Ascending aorta (tissue), 2 donors: Measurements from ENCODE around the gene ABR. TPM values are rescaled to one million over a fixed set of nuclear protein-coding genes. Genes with fewer than 3 reads are reported as not detected.
A peak's percentile ranks its signal among the peaks of the same experiment; 100 is the strongest.
"Not testable (repeated sequence)": the region's sequence is repeated elsewhere in the genome, so short reads cannot be mapped to it uniquely, and the experiment has no call there.

Source experiments
- DNase-seq, 2 donors: peaks; one replicate each; pipeline ENCODE4 v3.0.0-alpha.2; 2019; ENCODE audit warnings: low spot score in 2 of 2
- H3K27ac ChIP-seq, 2 donors: fragments of 200-600 bp; sonication (generic); one replicate each; pipeline ENCODE4 v1.5.1; 2016 to 2017; ENCODE audit warnings: mild to moderate bottlenecking in 1 of 2
- H3K27me3 ChIP-seq: fragments of 200-600 bp; sonication (generic); one replicate; pipeline ENCODE4 v1.5.1; 2017
- H3K36me3 ChIP-seq, 2 donors: fragments of 200-600 bp; sonication (generic); one replicate each; pipeline ENCODE4 v1.5.1; 2016
- H3K4me1 ChIP-seq, 2 donors: fragments of 200-600 bp; sonication (generic); one replicate each; pipeline ENCODE4 v1.5.1; 2016 to 2017; ENCODE audit warnings: mild to moderate bottlenecking in 1 of 2
- H3K4me3 ChIP-seq, 2 donors: fragments of 200-600 bp; sonication (generic); one replicate each; pipeline ENCODE4 v1.5.1; 2016 to 2017; ENCODE audit warnings: mild to moderate bottlenecking in 1 of 2
- H3K9me3 ChIP-seq, 2 donors: fragments of 200-600 bp; sonication (generic); one replicate each; pipeline ENCODE4 v1.5.1; 2016
- intact Hi-C: fragments of 100-400 bp; cut with DNase I; formaldehyde crosslinking; loops from one replicate; pipeline ENCODE4 v1.15.1; 2023
- total RNA-seq: library from RNA; depleted of rRNA; stranded (reverse); fragments of >200 nt; gene quantifications from one replicate; pipeline ENCODE4 v1.1.0, GENCODE V29; 2016
- TF ChIP-seq, protein P1 (sequence below), 3 experiments: fragments of 200-600 bp in 2 of 3; fragments of 450-650 bp in 1 of 3; sonication (generic) in 2 of 3; IDR thresholded peaks; one replicate each; pipeline ENCODE4 v1.5.1; 2016 to 2019; ENCODE audit warnings: antibody characterized with exemption in 3 of 3, mild to moderate bottlenecking in 1 of 3, moderate library complexity in 1 of 3

Gene ABR
- total RNA-seq, 1 donor from 2014 or later, result 184 TPM

GRCh38 chr17:977166-977565, 202.6 kb downstream of the ABR start:
- H3K9me3 ChIP-seq, result no peaks in the 10 kb centered on the region
- H3K36me3 ChIP-seq, result no peaks in the 10 kb centered on the region
- DNase-seq, result no peak
- H3K27me3 ChIP-seq, result peaks cover 5% of the 10 kb centered on the region
- peaks cover 10 to 11% of the 10 kb centered on the region in 2 donors for H3K4me1 ChIP-seq
- H3K27ac ChIP-seq, result no peak overlapping the region
- peak overlapping the region in 1 of 2 donors; percentile 82 for H3K4me3 ChIP-seq
- intact Hi-C loops, result loop anchor here (5.0 kb wide), 1 partner anchor 95 kb away; no protein-coding TSS in a partner anchor
- TF ChIP-seq, protein P1, sequence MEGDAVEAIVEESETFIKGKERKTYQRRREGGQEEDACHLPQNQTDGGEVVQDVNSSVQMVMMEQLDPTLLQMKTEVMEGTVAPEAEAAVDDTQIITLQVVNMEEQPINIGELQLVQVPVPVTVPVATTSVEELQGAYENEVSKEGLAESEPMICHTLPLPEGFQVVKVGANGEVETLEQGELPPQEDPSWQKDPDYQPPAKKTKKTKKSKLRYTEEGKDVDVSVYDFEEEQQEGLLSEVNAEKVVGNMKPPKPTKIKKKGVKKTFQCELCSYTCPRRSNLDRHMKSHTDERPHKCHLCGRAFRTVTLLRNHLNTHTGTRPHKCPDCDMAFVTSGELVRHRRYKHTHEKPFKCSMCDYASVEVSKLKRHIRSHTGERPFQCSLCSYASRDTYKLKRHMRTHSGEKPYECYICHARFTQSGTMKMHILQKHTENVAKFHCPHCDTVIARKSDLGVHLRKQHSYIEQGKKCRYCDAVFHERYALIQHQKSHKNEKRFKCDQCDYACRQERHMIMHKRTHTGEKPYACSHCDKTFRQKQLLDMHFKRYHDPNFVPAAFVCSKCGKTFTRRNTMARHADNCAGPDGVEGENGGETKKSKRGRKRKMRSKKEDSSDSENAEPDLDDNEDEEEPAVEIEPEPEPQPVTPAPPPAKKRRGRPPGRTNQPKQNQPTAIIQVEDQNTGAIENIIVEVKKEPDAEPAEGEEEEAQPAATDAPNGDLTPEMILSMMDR (IDR thresholded peaks at IDR 0.05), result no peak

GRCh38 chr17:976312-976711, 203.5 kb downstream of the ABR start:
- Histone ChIP-seq H3K4me1 (peaks cover 10 to 11% of the 10 kb centered on the region in 2 donors), H3K27me3 (peaks cover 5% of the 10 kb centered on the region), H3K36me3 (no peaks in the 10 kb centered on the region), H3K9me3 (no peaks in the 10 kb centered on the region), H3K27ac (no peak overlapping the region), H3K4me3 (no peak overlapping the region)
- DNase-seq, result no peak
- intact Hi-C loops, result loop anchor here (5.0 kb wide), 1 partner anchor 94 kb away; no protein-coding TSS in a partner anchor
- TF ChIP-seq, protein P1 (IDR thresholded peaks at IDR 0.05), result no peak

GRCh38 chr17:975371-975915, 204.3 kb downstream of the ABR start:
- TF ChIP-seq, protein P1 (IDR thresholded peaks at IDR 0.05), result no peak
- H3K4me3 ChIP-seq, result no peak overlapping the region
- DNase-seq, result no peak
- H3K4me1 ChIP-seq, result peaks cover 8 to 10% of the 10 kb centered on the region in 2 donors
- intact Hi-C loops, result loop anchor here (5.0 kb wide), 1 partner anchor 93 kb away; no protein-coding TSS in a partner anchor
- H3K27ac ChIP-seq, result no peak overlapping the region
- H3K9me3 ChIP-seq, result no peaks in the 10 kb centered on the region
- peaks cover 5% of the 10 kb centered on the region for H3K27me3 ChIP-seq
- H3K36me3 ChIP-seq, result no peaks in the 10 kb centered on the region

GRCh38 chr17:974778-975177, 205.0 kb downstream of the ABR start:
- not testable (repeated sequence) for H3K27me3 ChIP-seq, H3K9me3 ChIP-seq, H3K36me3 ChIP-seq, H3K4me3 ChIP-seq, DNase-seq, H3K27ac ChIP-seq, H3K4me1 ChIP-seq
- intact Hi-C loops, result loop anchor here (5.0 kb wide), 1 partner anchor 92 kb away; no protein-coding TSS in a partner anchor

DNA sequence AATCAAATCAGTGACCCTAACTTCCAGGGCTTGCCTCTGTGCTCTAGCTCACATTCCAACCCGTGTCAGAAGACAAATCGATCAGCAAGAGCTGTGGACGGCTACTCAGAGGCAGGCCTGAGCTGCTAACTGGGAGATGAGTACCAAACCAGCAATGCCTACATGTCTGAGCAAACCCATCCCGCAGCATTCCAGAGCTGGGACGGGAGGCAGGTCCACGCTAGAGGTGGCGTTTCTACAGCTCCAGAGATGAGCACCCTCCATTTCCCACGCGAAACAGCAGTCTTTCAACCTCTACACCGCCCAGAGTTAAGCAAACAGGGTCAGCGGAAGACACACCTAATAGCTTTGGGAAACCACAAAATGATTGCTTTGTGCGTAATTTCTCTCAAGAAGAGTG, 206.7 kb downstream of the ABR start:
- no peak for DNase-seq
- no peak overlapping the region for H3K27ac ChIP-seq
- intact Hi-C loops, result no loop called here
- H3K36me3 ChIP-seq, result no peaks in the 10 kb centered on the region
- H3K27me3 ChIP-seq, result no peaks in the 10 kb centered on the region
- H3K9me3 ChIP-seq, result no peaks in the 10 kb centered on the region
- TF ChIP-seq, protein P1 (IDR thresholded peaks at IDR 0.05), result no peak
- no peak overlapping the region for H3K4me3 ChIP-seq
- H3K4me1 ChIP-seq, result no peaks in the 10 kb centered on the region

DNA sequence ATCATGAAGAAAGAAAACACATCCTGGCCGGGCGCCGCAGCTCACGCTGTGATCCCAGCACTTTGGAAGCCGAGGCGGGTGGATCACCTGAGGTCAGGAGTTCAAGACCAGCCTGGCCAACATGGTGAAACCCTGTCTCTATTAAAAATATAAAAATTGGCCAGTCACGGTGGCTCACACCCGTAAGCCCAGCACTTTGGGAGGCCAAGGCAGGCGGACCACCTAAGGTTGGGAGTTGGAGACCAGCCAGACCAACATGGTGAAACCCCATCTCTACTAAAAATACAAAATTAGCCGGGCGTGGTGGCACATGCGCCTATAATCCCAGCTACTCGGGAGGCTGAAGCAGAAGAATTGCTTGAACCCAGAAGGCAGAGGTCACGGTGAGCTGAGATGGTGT, 207.9 kb downstream of the ABR start:
- H3K27me3 ChIP-seq, intact Hi-C loops, DNase-seq, H3K36me3 ChIP-seq, H3K4me3 ChIP-seq, H3K9me3 ChIP-seq, H3K27ac ChIP-seq, H3K4me1 ChIP-seq: not testable (repeated sequence)

DNA sequence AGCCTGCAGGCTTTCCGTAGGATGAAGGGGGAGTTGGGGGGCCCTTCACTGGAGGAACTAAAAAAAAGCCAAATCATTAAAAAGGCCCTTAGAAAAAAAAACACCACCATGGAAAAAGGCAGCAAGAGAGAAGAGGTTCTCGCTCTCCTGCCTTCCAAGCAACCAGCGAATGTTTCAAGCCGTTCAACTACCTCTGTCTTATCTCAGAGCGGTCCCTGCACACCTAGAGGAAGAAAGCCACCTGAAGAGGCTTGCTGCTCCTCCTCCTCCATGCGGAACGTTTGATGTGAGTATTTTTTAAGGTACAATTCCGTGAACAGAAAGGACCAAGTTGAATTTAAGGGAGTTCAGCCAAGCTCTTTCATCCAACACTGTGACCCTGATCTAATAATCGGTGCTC, 209.4 kb downstream of the ABR start:
- Histone ChIP-seq H3K27ac (no peak overlapping the region), H3K4me1 (no peaks in the 10 kb centered on the region), H3K4me3 (peak overlapping the region in 1 of 2 donors; percentile 35), H3K27me3 (no peaks in the 10 kb centered on the region), H3K9me3 (no peaks in the 10 kb centered on the region), H3K36me3 (no peaks in the 10 kb centered on the region)
- intact Hi-C loops, result no loop called here
- no peak for DNase-seq
- TF ChIP-seq, protein P1 (IDR thresholded peaks at IDR 0.05), result no peak
